Ureter (tissue), 1 donor: Measurements from ENCODE around the gene TBL1XR1. TPM values are rescaled to one million over a fixed set of nuclear protein-coding genes. Genes with fewer than 3 reads are reported as not detected.

Source experiments
- DNase-seq: peaks from one replicate; pipeline ENCODE4 v3.0.0-alpha.2; 2020; ENCODE audit warnings: low spot score
- total RNA-seq: library from RNA; stranded (reverse); gene quantifications from one replicate; pipeline ENCODE4 v1.2.4, GENCODE V29; 2023
- donor health status: DM: yes; HTN: yes; CAD: no.

The TBL1XR1 gene
- total RNA-seq, 1 donor from 2014 or later, result 181 TPM

- DNase-seq, result no peak
These were observed 87.5 kb downstream of the TBL1XR1 start for GRCh38 chr3:177109688-177110330.

- DNase-seq, result no peak
These were observed 88.6 kb downstream of the TBL1XR1 start for GRCh38 chr3:177108648-177109047.

GRCh38 chr3:177107461-177108239 is 89.6 kb downstream of the TBL1XR1 start:
- DNase-seq, result no peak

- DNase-seq, result no peak
These were observed 90.7 kb downstream of the TBL1XR1 start for GRCh38 chr3:177106594-177106993.

- no peak for DNase-seq
These were observed 91.1 kb downstream of the TBL1XR1 start for GRCh38 chr3:177106184-177106583.

GRCh38 chr3:177105623-177106022 is 91.7 kb downstream of the TBL1XR1 start:
- no peak for DNase-seq

GRCh38 chr3:177104299-177104992 is 92.8 kb downstream of the TBL1XR1 start:
- DNase-seq, result no peak

- no peak for DNase-seq
These were observed 94.7 kb downstream of the TBL1XR1 start for GRCh38 chr3:177102553-177102952.

- no peak for DNase-seq
These were observed 98.7 kb downstream of the TBL1XR1 start for GRCh38 chr3:177098551-177098950.

GRCh38 chr3:177096615-177097014 is 100.7 kb downstream of the TBL1XR1 start:
- DNase-seq, result no peak

GRCh38 chr3:177093966-177094365 is 103.3 kb downstream of the TBL1XR1 start:
- DNase-seq, result no peak

- DNase-seq, result no peak
These were observed 107.4 kb downstream of the TBL1XR1 start for GRCh38 chr3:177089901-177090300.

- DNase-seq, result no peak
These were observed 108.2 kb downstream of the TBL1XR1 start for GRCh38 chr3:177089110-177089509.

- no peak for DNase-seq
These were observed 111.5 kb downstream of the TBL1XR1 start for GRCh38 chr3:177085794-177086193.

GRCh38 chr3:177084616-177085015 is 112.7 kb downstream of the TBL1XR1 start:
- DNase-seq, result no peak

- DNase-seq, result no peak
These were observed 117.2 kb downstream of the TBL1XR1 start for GRCh38 chr3:177080122-177080521.

- no peak for DNase-seq
These were observed 117.6 kb downstream of the TBL1XR1 start for GRCh38 chr3:177079684-177080083.

GRCh38 chr3:177071496-177072156 is 125.7 kb downstream of the TBL1XR1 start:
- DNase-seq, result no peak

GRCh38 chr3:177069514-177070329 is 127.6 kb downstream of the TBL1XR1 start:
- DNase-seq, result no peak

GRCh38 chr3:177068967-177069366 is 128.3 kb downstream of the TBL1XR1 start:
- no peak for DNase-seq

GRCh38 chr3:177066068-177066467 is 131.2 kb downstream of the TBL1XR1 start:
- no peak for DNase-seq
